Measurements from ENCODE around the gene PLEK. TPM values are rescaled to one million over a fixed set of nuclear protein-coding genes. Genes with fewer than 3 reads are reported as not detected.

PLEK gene
- total and polyA plus RNA-seq, 9 of the 15 experiments (the other 6 are each of a cell fraction or from before 2014, with no cell fraction given): 0.14 to 1.2 (median 0.36) TPM

- TF ChIP-seq AFF1 (IDR thresholded peaks at IDR 0.05; ENCODE audit: low read depth in 1 of 2, partially characterized antibody in 2 of 2) (no peak), SOX6 (IDR thresholded peaks at IDR 0.05) (peak; percentile 62), PHB (CRISPR knock-in tag; IDR thresholded peaks at IDR 0.05) (no peak), ZBTB9 (CRISPR knock-in tag; IDR thresholded peaks at IDR 0.05) (no peak), SMAD3 (CRISPR knock-in tag; conservative IDR thresholded peaks at IDR 0.05) (no peak; the same call in 1 of the 2 replicates), ZBED1 (IDR thresholded peaks at IDR 0.05) (no peak), FOXK2 (conservative IDR thresholded peaks at IDR 0.05 in 1 of 2, IDR thresholded peaks at IDR 0.05 in 1 of 2; ENCODE audit: low read depth in 2 of 2) (peak; percentile 84 to 87), ZNF398 (CRISPR knock-in tag; IDR thresholded peaks at IDR 0.05) (no peak)
Observed at GRCh38 chr2:68403199-68403644, 38.1 kb downstream of the PLEK start (continued).
